ENCODE measurements around the gene MON1B. TPM values are rescaled to one million over a fixed set of nuclear protein-coding genes. Genes with fewer than 3 reads are reported as not detected.
"Not testable (repeated sequence)": the region's sequence is repeated elsewhere in the genome, so short reads cannot be mapped to it uniquely, and the experiment has no call there.

Gene MON1B
- total RNA-seq = 11.4 and 17.5 TPM in 2 replicates

DNA sequence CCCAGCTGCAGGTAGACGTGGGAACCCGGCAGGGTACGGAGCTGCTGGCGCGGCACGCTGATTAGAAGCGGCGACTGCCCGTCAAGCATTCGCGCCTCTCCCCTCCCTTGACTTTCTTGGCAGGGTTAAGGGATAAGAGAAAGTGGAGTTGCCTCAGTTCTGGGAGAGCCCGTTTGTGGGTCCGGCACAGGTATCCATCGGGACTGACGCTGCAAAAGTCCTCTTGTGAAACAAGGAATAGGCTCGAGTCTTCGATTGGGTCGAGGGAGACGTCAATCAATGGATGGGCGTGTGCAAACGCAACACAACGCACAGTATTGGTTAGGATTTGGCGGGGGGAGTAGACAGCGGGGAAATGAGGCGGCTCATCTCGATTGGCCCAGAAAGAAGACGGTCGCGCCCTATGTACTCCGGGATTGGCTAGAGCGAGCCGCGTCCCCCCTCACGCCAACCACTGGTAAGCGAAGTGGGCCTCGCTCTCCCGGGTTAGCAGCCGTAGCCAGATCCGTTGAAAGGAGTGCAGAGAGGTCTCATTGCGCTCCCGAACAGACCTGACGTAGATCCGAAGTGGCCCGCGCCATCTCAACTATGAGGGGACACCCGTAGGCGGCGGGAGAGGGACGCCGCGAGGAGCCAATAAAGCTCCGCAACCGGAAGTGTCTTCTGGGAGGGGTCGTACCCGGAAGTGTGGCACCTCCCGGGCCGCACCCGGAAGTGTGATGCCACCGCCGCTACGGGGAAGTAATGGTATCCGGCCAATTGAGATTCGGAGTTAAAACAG, at the start of gene MON1B:
Gene MON1B, plus strand, starts transcription at position 713 of the 781 bp plus-strand sequence. CDS start 296 bp downstream, outside the sequence.
- DNase-seq (ENCODE audit: low read depth, low spot score) = peak; percentile 98

DNA sequence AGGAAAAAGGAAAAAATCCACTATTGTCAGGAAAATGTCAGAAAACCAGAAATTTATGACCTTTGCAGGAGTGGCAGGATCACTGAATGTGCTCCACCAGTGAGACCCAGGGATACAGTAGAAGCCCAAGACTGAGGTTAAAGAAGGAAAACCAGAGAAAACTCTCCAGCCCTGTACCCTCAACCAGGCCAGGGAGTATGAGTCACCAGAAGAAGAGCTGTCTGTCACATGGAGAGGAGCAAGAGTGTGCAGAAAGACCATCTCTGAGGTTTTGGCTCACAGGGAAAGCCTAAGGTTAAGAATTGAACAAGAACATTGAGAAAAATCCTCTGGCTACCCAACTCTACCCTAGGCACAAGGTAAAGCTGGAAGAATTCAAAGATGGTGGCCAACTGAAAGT, 47.6 kb upstream of the MON1B start:
- DNase-seq (ENCODE audit: low read depth, low spot score) = no peak

DNA sequence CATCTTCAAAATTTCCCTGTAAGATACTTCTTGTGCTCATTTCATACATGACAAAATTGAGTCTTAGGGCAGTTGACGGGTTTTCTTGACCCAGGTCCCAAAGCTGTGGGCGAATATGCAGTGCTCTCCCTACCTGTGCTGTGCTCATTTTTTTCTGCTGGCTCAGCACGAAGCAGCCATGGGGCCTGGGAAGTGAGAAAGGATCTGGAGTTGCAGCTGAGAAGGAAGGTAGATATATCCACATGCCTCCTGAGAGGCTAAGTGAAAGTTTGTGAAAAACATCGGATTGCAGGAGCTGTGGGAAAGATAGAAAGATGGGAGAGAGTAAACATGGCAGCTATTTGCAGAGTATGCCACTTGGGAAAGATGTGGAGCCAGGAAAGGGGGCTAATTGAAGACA, 42.9 kb upstream of the MON1B start:
- no peak for DNase-seq (ENCODE audit: low read depth, low spot score)

DNA sequence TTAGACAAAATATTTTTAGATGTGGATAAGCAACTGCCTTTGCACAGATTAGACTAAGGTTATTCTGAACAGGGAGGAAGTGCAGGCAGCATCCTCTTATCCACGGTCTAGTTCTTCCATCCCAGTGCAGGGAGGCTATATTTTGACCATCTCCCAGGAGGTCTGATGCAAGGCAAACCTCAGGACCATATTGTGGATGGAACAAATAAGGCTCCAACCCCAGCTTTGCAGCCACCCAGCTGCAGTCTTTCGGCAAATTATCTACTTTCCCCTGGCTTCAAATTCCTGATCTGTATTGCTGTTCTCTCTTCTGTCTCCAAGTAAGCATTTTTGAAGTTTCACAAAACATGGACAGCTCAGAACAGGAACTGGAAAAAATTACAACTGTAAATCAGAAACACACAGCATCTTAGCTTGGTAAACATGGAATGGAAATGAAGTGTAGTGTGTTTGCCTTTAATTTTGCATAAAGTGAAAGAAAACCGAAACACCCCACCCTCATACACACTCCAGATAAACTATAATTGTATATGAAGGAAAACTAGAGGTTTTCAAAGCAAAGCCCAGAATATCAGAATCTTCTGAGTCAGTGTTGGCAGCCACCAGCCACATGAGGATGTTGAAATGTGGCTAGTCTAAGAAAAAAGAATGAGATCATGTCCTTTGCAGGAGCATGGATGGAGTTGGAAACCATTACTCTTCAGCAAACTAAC, 33.5 kb upstream of the MON1B start:
- DNase-seq (ENCODE audit: low read depth, low spot score) = no peak

DNA sequence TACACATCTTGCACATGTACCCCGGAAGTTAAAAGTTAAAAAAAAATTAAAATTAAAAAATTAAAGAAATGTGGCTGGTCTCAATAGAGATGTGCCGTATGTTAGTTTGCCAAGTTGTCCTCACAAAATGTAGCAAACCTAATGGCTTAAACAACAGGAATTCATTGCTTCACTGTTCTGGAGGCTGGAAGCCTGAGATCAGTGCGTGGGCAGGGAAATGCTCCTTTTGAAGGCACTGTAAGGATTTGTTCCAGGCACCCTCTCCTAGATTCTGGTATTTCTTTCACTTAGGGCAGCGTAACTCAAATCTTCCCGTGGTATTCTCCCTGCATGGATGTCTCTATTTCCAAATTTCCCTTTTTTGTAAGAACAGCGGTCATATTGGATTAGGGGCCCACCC, 32.7 kb upstream of the MON1B start:
- DNase-seq (ENCODE audit: low read depth, low spot score) = no peak

DNA sequence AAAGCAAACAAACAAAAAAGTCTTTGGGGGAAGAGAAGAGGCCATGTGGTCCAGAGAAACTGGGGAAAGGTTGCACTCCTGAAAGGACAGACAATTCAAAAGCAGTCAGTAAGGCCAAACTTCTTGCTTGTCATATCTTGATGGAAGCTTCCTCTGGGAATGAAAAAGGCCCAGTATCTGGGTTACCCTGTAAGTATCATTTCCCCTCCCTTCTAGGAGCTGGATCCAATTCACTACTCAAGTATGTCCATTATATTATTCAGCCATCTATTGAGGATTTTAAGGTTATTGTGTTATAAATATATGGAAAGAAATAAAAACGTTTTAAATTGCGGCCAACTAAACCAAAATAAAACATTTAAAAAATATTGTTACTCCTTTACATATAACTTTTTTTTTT, 26.0 kb upstream of the MON1B start:
- no peak for DNase-seq (ENCODE audit: low read depth, low spot score)

DNA sequence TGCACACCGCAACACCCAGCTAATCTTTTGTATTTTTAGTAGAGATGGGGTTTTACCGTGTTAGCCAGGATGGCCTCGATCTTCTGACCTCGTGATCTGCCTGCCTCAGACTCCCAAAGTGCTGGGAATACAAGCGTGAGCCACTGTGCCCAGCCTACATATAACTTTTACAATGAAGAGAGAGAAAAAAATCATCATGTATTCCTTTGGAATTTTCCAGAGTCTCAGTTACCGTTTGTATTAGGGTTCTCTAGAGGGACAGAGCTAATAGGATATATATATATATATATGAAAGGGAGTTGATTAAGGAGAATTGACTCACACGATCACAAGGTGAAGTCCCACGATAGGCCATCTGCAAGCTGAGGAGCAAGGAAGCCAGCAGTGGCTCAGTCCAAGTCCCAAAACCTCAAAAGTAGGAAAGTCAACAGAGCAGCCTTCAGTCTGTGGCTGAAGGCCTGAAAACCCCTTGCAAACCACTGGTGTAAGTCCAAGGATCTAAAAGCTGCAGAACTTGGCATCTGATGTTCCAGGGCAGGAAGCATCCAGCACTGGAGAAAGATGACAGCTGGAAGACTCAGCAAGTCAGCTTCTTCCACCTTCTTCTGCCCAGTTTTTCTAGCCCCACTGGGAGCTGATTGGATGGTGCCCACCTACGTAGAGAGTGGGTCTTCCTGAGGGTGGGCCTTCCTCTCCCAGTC, 25.3 kb upstream of the MON1B start:
- not testable (repeated sequence) for DNase-seq (ENCODE audit: low read depth, low spot score)

DNA sequence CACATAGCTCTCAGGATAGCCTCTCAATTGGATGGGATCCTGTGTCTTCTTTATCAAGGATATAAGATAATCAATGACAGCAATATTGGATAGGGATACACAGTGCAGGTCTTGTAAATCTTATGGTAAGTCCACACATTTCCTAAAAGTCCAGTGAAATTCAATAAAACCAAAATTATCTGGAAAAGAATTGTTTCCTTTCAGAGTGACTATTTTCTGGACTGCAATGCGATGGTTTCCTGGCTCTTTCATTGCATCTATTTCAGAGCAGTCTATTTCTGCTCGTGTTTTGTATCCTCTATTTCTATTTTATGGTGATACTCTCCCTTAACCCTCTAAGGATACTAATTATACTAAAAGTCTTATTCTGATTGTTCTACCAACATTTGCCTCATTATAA, 24.3 kb upstream of the MON1B start:
- no peak for DNase-seq (ENCODE audit: low read depth, low spot score)

DNA sequence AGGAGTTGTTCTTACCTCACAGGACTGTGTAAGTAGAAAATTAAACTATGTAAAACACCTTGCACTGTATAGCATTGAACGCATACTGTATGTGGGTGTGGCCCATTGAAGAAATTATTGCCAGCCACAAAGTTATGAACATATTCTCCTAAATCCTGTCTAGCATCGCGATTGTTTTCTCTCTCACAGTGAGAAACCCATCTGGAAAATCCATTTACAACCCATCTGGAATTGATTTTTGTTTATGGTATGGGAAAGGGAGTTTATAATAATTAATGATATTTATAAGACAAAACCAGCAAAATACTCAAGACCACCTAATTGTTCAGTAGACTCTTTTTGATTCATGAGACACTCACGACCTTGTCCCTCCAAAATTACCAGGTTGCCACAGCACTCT, 22.1 kb upstream of the MON1B start:
- no peak for DNase-seq (ENCODE audit: low read depth, low spot score)

DNA sequence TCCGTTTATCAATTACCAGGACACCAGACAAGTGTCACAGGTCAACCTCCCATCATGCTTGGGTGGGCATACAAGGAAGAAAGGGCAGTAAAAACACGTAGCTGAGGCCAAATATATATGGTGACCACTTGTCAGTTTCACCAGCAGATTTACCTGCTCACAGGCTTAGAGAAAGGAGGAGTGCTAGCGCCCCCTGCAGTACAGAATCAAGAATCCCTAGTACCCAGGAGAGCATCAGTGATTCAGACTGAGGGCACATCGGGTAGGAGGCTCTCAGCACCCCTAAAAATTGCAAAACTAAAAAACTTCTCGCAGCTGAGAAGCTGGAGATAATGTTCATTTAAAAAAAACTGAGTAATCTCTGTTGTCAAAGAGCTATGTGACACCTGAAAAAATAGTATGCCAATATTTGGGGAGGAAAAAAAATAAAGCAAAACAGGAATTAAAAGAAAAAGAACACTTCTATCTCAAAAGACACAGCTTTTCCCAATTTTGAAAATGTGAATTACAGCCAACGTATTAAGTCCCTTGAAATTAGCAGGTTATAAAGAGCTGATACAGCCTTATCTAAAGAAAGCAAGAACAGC, 21.2 kb upstream of the MON1B start:
- DNase-seq (ENCODE audit: low read depth, low spot score) = peak; percentile 24

DNA sequence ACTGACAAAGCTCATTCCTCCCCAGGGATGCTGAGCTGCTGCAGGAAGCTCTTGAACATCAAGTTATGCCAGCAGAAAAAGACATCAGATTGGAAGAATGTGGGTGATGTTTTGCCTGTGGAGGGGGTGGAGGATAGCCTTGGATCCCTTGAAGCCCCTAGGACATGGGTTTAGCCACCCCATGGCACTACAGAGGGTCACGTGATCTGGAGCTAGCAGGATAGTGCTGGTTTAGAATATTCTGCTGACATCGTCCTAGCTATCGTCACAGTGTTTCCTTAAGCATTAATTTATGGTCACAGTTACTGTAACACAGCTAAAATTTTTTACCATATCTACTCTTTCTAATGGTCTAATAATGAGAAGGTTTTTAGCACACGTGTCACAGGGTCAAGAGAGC, 20.2 kb upstream of the MON1B start:
- no peak for DNase-seq (ENCODE audit: low read depth, low spot score)

DNA sequence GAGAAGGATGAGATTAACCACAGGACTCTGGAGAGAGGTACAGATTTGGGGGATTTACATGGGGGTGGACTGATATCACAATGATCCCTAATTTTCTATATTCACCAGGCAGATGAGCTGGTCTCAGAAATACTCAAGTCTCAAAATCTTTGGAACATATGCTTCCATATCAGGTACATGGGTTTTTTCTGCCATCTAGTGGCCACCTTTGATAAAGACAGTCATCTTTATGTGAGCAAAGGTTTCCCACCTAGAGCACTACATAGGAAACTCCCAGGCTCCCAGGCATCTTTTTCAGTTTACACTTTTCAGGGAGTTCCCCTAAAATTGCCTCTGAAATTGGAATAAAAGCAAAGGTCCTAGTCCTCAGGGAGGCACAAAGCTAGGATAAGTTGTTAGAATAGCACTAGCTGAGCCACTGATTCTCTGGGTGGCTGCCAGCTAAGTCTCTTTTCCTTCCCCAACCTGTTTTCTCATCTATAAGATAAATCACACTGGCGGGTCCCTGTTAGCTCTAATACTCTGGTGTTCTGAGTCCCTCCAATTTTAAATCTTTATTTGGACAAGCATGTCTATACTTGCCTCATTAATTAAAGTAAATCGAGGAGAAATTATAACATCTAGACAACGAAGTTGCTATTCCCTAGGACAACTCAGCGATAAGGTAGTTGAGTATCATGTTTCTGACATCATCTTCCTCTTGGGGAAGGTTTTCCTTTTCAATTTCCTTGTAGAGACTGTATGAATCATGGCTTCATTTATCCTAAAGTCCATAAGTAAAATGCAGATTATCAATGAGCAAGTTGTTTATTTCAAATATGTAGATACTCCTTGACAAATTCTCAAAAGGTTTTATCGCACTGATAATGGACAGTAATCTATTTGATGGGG, 19.0 kb upstream of the MON1B start:
- DNase-seq (ENCODE audit: low read depth, low spot score) = peak; percentile 20

DNA sequence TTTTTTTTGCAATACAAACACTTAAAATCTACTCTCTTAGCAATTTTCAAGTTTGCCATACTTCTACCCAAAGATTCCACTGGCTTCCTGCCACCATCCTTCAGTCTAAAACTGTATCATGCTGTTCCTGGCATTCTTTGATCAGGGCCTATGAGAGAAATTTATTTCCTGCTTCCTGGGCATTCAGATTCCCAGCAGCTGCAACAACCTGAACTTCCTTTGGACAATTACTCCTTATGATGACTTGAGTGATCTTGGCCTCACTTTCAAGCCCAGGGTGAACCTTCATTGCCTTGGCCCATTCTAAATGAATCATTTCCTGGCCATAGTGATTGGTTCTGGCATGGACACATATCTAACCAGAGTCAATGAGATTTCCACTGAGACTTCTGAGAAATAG, 18.0 kb upstream of the MON1B start:
- peak; percentile 81 for DNase-seq (ENCODE audit: low read depth, low spot score)

DNA sequence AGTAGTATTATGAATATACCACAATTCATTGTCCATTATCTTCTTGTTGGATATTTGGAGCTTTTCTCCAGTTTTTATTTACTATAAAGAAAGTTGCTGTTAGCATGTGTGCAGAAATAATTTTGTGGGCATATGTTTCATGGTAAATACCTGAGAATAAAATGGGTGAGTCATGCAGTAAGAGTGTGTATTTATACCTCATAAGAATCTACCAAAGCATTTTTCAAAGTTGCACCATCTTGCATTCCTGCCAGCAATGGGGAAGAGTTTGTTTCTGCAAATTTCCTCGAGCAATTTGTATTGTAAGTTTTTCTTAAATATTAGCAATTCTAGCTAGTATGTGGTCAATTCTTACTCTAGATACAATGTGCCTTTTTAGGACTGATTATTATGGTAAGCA, 7.9 kb upstream of the MON1B start:
- no peak for DNase-seq (ENCODE audit: low read depth, low spot score)

DNA sequence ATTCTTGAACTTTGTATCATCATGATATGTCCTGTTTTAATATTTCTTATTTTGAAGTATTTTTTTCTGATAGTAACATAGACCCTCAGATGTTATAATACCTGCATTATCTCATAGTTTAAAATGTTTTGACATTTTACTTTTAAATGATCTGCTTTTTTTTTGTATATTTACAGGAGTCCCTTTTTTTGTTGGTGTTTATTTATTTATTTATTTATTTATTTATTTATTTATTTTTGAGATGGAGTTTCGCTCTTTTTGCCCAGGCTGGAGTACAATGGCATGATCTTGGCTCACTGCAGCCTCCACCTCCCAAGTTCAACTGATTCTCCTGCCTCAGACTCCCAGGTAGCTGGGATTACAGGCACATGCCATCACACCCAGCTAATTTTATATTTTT, 4.7 kb upstream of the MON1B start:
- not testable (repeated sequence) for DNase-seq (ENCODE audit: low read depth, low spot score)

DNA sequence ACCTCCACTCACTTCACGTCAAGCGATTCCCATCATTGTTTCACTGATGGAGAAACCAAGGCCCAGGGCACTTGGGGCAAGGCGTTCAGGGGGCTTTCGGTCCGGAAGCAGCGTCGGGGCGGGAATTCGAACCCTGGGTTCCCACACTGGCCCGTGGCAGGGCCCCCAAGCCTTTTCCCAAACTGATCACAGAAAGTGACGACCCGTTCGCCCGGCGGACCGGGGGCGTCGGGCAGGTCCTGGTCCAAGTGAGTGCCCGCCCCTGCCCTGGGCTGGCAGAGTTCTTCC, 856 bp upstream of the MON1B start:
- no peak for DNase-seq (ENCODE audit: low read depth, low spot score)

DNA sequence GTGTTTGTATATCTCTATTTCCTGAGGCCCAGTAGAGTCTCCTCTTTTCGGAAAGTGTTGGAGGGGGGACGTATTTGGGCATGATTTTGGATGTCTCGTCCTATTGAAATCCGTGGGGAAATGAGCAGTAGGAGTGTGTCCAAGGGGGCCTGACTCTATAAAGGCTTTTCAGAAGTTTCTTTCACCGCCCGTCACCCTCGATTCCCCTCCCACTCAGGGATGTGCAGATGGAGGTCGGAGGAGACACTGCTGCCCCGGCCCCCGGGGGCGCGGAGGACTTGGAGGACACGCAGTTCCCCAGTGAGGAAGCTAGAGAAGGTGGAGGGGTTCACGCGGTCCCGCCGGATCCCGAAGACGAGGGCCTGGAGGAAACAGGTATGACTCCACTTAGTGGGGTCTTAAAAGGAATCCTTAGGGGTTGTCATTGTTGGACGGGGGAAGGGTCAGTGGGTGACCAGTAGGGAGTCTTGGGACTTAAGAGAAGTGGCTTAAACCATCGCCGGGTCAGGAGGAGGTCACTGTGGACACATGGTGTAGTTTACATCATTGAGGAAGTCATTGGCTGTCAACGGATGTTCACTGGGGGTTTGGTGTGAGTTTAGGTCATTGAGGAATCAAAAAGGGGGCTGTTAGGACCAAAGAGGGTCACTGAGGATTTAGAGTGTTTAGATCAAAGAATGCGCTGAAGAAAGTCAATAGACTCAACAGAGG, 424 bp downstream of the MON1B start:
- DNase-seq (ENCODE audit: low read depth, low spot score) = no peak

DNA sequence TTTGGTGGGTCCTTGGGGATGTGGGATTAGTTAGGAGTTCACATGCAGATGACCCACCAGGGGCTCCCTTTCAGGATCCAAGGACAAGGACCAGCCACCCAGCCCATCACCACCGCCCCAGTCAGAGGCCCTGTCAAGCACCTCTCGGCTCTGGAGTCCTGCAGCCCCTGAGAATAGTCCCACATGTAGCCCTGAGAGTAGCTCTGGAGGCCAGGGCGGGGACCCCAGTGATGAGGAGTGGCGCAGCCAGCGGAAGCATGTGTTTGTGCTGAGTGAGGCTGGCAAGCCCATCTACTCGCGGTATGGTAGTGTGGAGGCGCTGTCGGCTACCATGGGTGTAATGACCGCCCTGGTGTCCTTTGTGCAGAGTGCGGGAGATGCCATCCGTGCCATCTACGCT, 2.4 kb downstream of the MON1B start:
- DNase-seq (ENCODE audit: low read depth, low spot score) = no peak

DNA sequence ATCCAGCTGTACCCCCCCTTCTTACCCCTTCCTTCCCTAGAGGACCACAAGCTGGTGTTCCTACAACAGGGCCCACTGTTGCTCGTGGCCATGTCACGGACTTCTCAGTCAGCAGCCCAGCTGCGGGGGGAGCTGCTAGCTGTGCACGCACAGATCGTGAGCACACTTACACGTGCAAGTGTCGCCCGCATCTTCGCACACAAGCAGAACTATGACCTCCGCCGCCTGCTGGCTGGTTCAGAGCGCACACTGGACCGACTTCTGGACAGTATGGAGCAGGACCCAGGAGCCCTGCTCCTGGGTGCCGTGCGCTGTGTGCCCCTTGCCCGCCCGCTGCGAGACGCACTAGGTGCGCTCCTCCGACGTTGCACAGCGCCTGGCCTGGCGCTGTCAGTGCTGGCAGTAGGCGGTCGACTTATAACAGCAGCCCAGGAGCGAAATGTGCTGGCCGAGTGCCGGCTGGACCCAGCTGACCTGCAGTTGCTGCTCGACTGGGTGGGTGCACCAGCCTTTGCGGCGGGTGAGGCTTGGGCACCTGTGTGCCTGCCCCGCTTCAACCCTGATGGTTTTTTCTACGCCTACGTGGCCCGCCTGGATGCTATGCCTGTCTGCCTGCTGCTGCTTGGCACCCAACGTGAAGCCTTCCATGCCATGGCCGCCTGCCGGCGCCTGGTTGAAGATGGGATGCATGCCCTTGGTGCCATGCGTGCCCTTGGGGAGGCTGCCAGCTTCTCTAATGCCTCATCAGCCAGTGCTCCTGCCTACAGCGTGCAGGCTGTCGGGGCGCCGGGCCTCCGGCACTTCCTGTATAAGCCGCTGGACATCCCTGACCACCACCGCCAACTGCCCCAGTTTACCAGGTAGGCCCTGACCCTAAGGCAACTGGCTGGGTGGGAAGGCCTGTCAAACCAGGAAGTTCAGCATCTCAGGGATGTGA, 3.6 kb downstream of the MON1B start:
- no peak for DNase-seq (ENCODE audit: low read depth, low spot score)

All from pulmonary artery endothelial cell (primary cell).